Naive thymus-derived CD4-positive, alpha-beta T cell (primary cell): ENCODE results near the gene DENND4C. TPM values are rescaled to one million over a fixed set of nuclear protein-coding genes. Genes with fewer than 3 reads are reported as not detected.

Experiments used
- ATAC-seq: fragments of 150-1000 bp; cut with Tn5 transposase; 2 replicates; pipeline ENCODE4 v1.10.0; 2021; ENCODE audit warnings: mild to moderate bottlenecking, moderate library complexity
- CTCF ChIA-PET: fragments of 350-600 bp; sonication (Branson Sonifier 250); formaldehyde crosslinking; loops from one replicate; lab custom pipeline; 2021; ENCODE audit warnings: antibody characterized with exemption; lab: Charles Lee
- POLR2A ChIA-PET: fragments of 350-600 bp; sonication (Branson Sonifier 250); formaldehyde crosslinking; loops from one replicate; lab custom pipeline; 2021; ENCODE audit warnings: antibody characterized with exemption, inconsistent platforms; lab: Charles Lee
- DNase-seq, 9 donors: peaks; one replicate each; pipeline versions ENCODE4 v3.0.0 to v3.0.0-alpha.2; 2020 to 2022; ENCODE audit warnings: mixed read lengths in 1 of 9
- H3K27ac ChIP-seq: one replicate; pipeline ENCODE4 v1.7.0; 2013; ENCODE audit warnings: mild to moderate bottlenecking, low read depth, low read length, moderate library complexity
- H3K27me3 ChIP-seq, 2 donors: one replicate each; pipeline ENCODE4 v1.7.0; 2013; ENCODE audit warnings: low read length in 2 of 2, mild to moderate bottlenecking in 2 of 2, moderate library complexity in 2 of 2; ENCODE audit not compliant: control insufficient read depth in 2 of 2, insufficient read depth in 2 of 2
- H3K36me3 ChIP-seq, 3 experiments: 1 replicate in 2 of 3; 2 replicates in 1 of 3; pipeline ENCODE4 v1.7.0; 2013; ENCODE audit warnings: low read length in 3 of 3, mild to moderate bottlenecking in 3 of 3, moderate library complexity in 1 of 3; ENCODE audit not compliant: insufficient read depth in 3 of 3, control insufficient read depth in 2 of 3
- H3K4me1 ChIP-seq, 2 donors: one replicate each; pipeline ENCODE4 v1.7.0; 2013; ENCODE audit warnings: low read length in 2 of 2, mild to moderate bottlenecking in 2 of 2, moderate library complexity in 1 of 2; ENCODE audit not compliant: control insufficient read depth in 2 of 2, insufficient read depth in 2 of 2
- H3K4me3 ChIP-seq: 2 replicates; pipeline ENCODE4 v1.7.0; 2013; ENCODE audit warnings: mild to moderate bottlenecking, low read length
- H3K9me3 ChIP-seq, 3 experiments: 1 replicate in 2 of 3; 2 replicates in 1 of 3; pipeline ENCODE4 v1.7.0; 2013; ENCODE audit warnings: low read length in 3 of 3; ENCODE audit not compliant: control insufficient read depth in 2 of 3
- H3K27ac Mint-ChIP-seq, 9 donors: one replicate each; pipeline ENCODE4 v1.8.0; 2020 to 2022; ENCODE audit warnings: mixed read lengths in 9 of 9, mild to moderate bottlenecking in 8 of 9, moderate library complexity in 5 of 9, inconsistent platforms in 2 of 9
- H3K27me3 Mint-ChIP-seq, 5 donors: one replicate each; pipeline ENCODE4 v1.8.0; 2021 to 2022; ENCODE audit warnings: mixed read lengths in 5 of 5, mild to moderate bottlenecking in 1 of 5
- H3K36me3 Mint-ChIP-seq, 5 donors: one replicate each; pipeline ENCODE4 v1.8.0; 2020 to 2022; ENCODE audit warnings: mixed read lengths in 5 of 5, mild to moderate bottlenecking in 3 of 5, inconsistent platforms in 1 of 5
- H3K4me1 Mint-ChIP-seq, 7 donors: one replicate each; pipeline ENCODE4 v1.8.0; 2020 to 2022; ENCODE audit warnings: mixed read lengths in 7 of 7, mild to moderate bottlenecking in 3 of 7, inconsistent platforms in 1 of 7
- H3K4me3 Mint-ChIP-seq, 10 donors: one replicate each; pipeline ENCODE4 v1.8.0; 2020 to 2022; ENCODE audit warnings: mild to moderate bottlenecking in 10 of 10, mixed read lengths in 10 of 10, moderate library complexity in 6 of 10, inconsistent platforms in 2 of 10
- H3K9me3 Mint-ChIP-seq, 11 donors: one replicate each; pipeline ENCODE4 v1.8.0; 2020 to 2022; ENCODE audit warnings: mixed read lengths in 11 of 11, mild to moderate bottlenecking in 4 of 11, inconsistent platforms in 1 of 11, moderate library complexity in 1 of 11
- intact Hi-C, 2 donors: fragments of 100-400 bp; cut with micrococcal nuclease; formaldehyde crosslinking; loops; one replicate each; pipeline ENCODE4 v1.15.1; 2023
- polyA plus RNA-seq, 2 donors: library from polyadenylated mRNA; unstranded; fragments of 300-500 nt; fragmentation: Illumina TruSeq; gene quantifications; one replicate each; pipeline ENCODE4 v1.2.3, GENCODE V29; 2021
- total RNA-seq, 6 experiments: library from RNA in 5 of 6; stranded (reverse) in 5 of 6; gene quantifications; 1 replicate in 5 of 6; 2 replicates in 1 of 6; pipeline ENCODE4 v1.2.3 and lab custom pipeline; 2021 to 2026

DENND4C gene
- total and polyA plus RNA-seq, 7 experiments from 2014 or later, result 34.7 to 77.5 (median 46.9) TPM

- Histone ChIP-seq H3K36me3 (peaks cover 0 to 7% (median 0%) of the 10 kb centered on the region in 3 experiments), H3K27ac (peak overlapping the region; percentile 81), H3K9me3 (no peaks in the 10 kb centered on the region), H3K4me1 (peaks cover 11 to 29% of the 10 kb centered on the region in 2 donors), H3K4me3 (peak overlapping the region; percentile 61), H3K27me3 (no peaks in the 10 kb centered on the region)
- Mint-ChIP-seq H3K4me1 (peaks cover 12 to 34% (median 29%) of the 10 kb centered on the region in 7 donors), H3K9me3 (no peaks in the 10 kb centered on the region), H3K4me3 (no peak overlapping the region), H3K36me3 (peaks cover 0 to 5% (median 0%) of the 10 kb centered on the region in 5 donors), H3K27ac (no peak overlapping the region), H3K27me3 (no peaks in the 10 kb centered on the region)
- ChIA-PET POLR2A (interaction anchor here (0.5 to 2.9 kb wide), 12 partner anchors 10 to 212 kb away, joined by 3 to 14 read pairs (median 4); partner anchors contain the start of genes RPS6 and RRAGA), CTCF (interaction anchor here (0.6 to 1.1 kb wide), 2 partner anchors 113 to 233 kb away, joined by 3 read pairs; no protein-coding TSS in a partner anchor)
- DNase-seq, result peak in 1 of 9 donors; percentile 11
- ATAC-seq, result no peak
- intact Hi-C loops, result loop anchor here (2.0 to 10.0 kb wide), 9 partner anchors 35 to 1800 kb away; partner anchors contain the start of genes ACER2 (in 1 of the 2), HACD4 (in 1 of the 2) and MLLT3 (in 1 of the 2)
Measured at GRCh38 chr9:19231904-19232822, 1.7 kb downstream of the DENND4C start.

- intact Hi-C loops, result loop anchor here (5.0 to 10.0 kb wide), 4 partner anchors 34 to 1799 kb away; partner anchors contain the start of genes HACD4 (in 1 of the 2) and MLLT3 (in 1 of the 2)
- Histone ChIP-seq H3K4me1 (peaks cover 11 to 29% of the 10 kb centered on the region in 2 donors), H3K27ac (no peak overlapping the region), H3K36me3 (peaks cover 0 to 7% (median 0%) of the 10 kb centered on the region in 3 experiments), H3K27me3 (no peaks in the 10 kb centered on the region), H3K4me3 (no peak overlapping the region), H3K9me3 (no peaks in the 10 kb centered on the region)
- no peak overlapping the region for H3K27ac Mint-ChIP-seq
- H3K4me3 Mint-ChIP-seq, result no peak overlapping the region
- no peaks in the 10 kb centered on the region for H3K9me3 Mint-ChIP-seq
- H3K4me1 Mint-ChIP-seq, result peaks cover 12 to 38% (median 29%) of the 10 kb centered on the region in 7 donors
- ChIA-PET CTCF (interaction anchor here (0.6 to 1.1 kb wide), 2 partner anchors 113 to 232 kb away, joined by 3 read pairs; no protein-coding TSS in a partner anchor), POLR2A (interaction anchor here (0.5 to 2.0 kb wide), 7 partner anchors 9 to 211 kb away, joined by 3 to 9 read pairs (median 3); partner anchors contain the start of gene RPS6)
- peak in 2 of 9 donors; percentile 4 to 9 for DNase-seq
- H3K36me3 Mint-ChIP-seq, result peaks cover 0 to 5% (median 0%) of the 10 kb centered on the region in 5 donors
- no peaks in the 10 kb centered on the region for H3K27me3 Mint-ChIP-seq
- no peak for ATAC-seq
Measured at GRCh38 chr9:19232823-19233194, 2.3 kb downstream of the DENND4C start.

GRCh38 chr9:19233344-19233743 lies 2.9 kb downstream of the DENND4C start:
- Histone ChIP-seq H3K4me3 (no peak overlapping the region), H3K36me3 (peaks cover 0 to 7% (median 0%) of the 10 kb centered on the region in 3 experiments), H3K27me3 (no peaks in the 10 kb centered on the region), H3K9me3 (no peaks in the 10 kb centered on the region), H3K27ac (no peak overlapping the region), H3K4me1 (peaks cover 11 to 29% of the 10 kb centered on the region in 2 donors)
- DNase-seq, result no peak
- no peak overlapping the region for H3K27ac Mint-ChIP-seq
- no peak for ATAC-seq
- peak overlapping the region in 7 of 10 donors; percentile 10 to 53 (median 32) for H3K4me3 Mint-ChIP-seq
- H3K9me3 Mint-ChIP-seq, result no peaks in the 10 kb centered on the region
- peaks cover 0 to 5% (median 0%) of the 10 kb centered on the region in 5 donors for H3K36me3 Mint-ChIP-seq
- no peaks in the 10 kb centered on the region for H3K27me3 Mint-ChIP-seq
- POLR2A ChIA-PET, result interaction anchor here (0.6 to 2.0 kb wide), 5 partner anchors 9 to 146 kb away, joined by 3 to 9 read pairs (median 5); partner anchors contain the start of gene RPS6
- CTCF ChIA-PET, result interaction anchor here (1.1 kb wide), 1 partner anchor 232 kb away, joined by 3 read pairs; no protein-coding TSS in a partner anchor
- peaks cover 12 to 38% (median 29%) of the 10 kb centered on the region in 7 donors for H3K4me1 Mint-ChIP-seq
- intact Hi-C loops, result loop anchor here (5.0 to 10.0 kb wide), 4 partner anchors 34 to 1799 kb away; partner anchors contain the start of genes HACD4 (in 1 of the 2) and MLLT3 (in 1 of the 2)

GRCh38 chr9:19239955-19240354 lies 9.5 kb downstream of the DENND4C start:
- H3K27me3 ChIP-seq, result no peaks in the 10 kb centered on the region
- Mint-ChIP-seq H3K9me3 (no peaks in the 10 kb centered on the region), H3K27me3 (no peaks in the 10 kb centered on the region), H3K4me1 (peaks cover 19 to 64% (median 49%) of the 10 kb centered on the region in 7 donors), H3K4me3 (peak overlapping the region in 2 of 10 donors; percentile 8 to 30), H3K36me3 (peaks cover 0 to 23% (median 18%) of the 10 kb centered on the region in 5 donors), H3K27ac (no peak overlapping the region)
- ATAC-seq, result no peak
- no peak overlapping the region for H3K27ac ChIP-seq
- intact Hi-C loops, result loop anchor here in 1 of 2 donors (10.0 kb wide), 1 partner anchor 1385 kb away; the partner anchor contains the start of gene MLLT3
- peaks cover 1 to 15% of the 10 kb centered on the region in 2 donors for H3K4me1 ChIP-seq
- POLR2A ChIA-PET, result no interaction called here
- CTCF ChIA-PET, result interaction anchor here (0.6 kb wide), 1 partner anchor 62 kb away, joined by 4 read pairs; no protein-coding TSS in a partner anchor
- no peaks in the 10 kb centered on the region for H3K9me3 ChIP-seq
- H3K36me3 ChIP-seq, result no peaks in the 10 kb centered on the region
- DNase-seq, result no peak
- H3K4me3 ChIP-seq, result no peak overlapping the region

- H3K4me3 Mint-ChIP-seq, result peak overlapping the region in 4 of 10 donors; percentile 2 to 33 (median 22)
- peaks cover 0 to 8% of the 10 kb centered on the region in 2 donors for H3K4me1 ChIP-seq
- no peaks in the 10 kb centered on the region for H3K9me3 Mint-ChIP-seq
- DNase-seq (no peak), ATAC-seq (no peak)
- H3K36me3 ChIP-seq, result no peaks in the 10 kb centered on the region
- no peaks in the 10 kb centered on the region for H3K9me3 ChIP-seq
- H3K4me1 Mint-ChIP-seq, result peaks cover 12 to 64% (median 53%) of the 10 kb centered on the region in 7 donors
- POLR2A ChIA-PET, result interaction anchor here (0.5 to 1.5 kb wide), 2 partner anchors 9 to 81 kb away, joined by 3 to 5 read pairs; no protein-coding TSS in a partner anchor
- CTCF ChIA-PET, result interaction anchor here (0.6 kb wide), 1 partner anchor 14 kb away, joined by 4 read pairs; no protein-coding TSS in a partner anchor
- H3K27ac Mint-ChIP-seq, result peak overlapping the region in 1 of 9 donors; percentile 70
- no peak overlapping the region for H3K27ac ChIP-seq
- peaks cover 4 to 30% (median 26%) of the 10 kb centered on the region in 5 donors for H3K36me3 Mint-ChIP-seq
- H3K27me3 ChIP-seq, result no peaks in the 10 kb centered on the region
- H3K27me3 Mint-ChIP-seq, result no peaks in the 10 kb centered on the region
- intact Hi-C loops, result no loop called here
- H3K4me3 ChIP-seq, result no peak overlapping the region
Measured at GRCh38 chr9:19241728-19242127, 11.2 kb downstream of the DENND4C start.
